K562 (cell line): ENCODE data around the gene NUPR1. TPM values are rescaled to one million over a fixed set of nuclear protein-coding genes. Genes with fewer than 3 reads are reported as not detected.
A peak's percentile ranks its signal among the peaks of the same experiment; 100 is the strongest.

Source experiments
- C11orf30 ChIP-seq: fragments of 450-650 bp; IDR thresholded peaks from 2 replicates; pipeline ENCODE4 v1.6.1; 2016; ENCODE audit warnings: low read depth, mild to moderate bottlenecking
- CBX3 ChIP-seq, 2 experiments: IDR thresholded peaks; 1 replicate in 1 of 2; 2 replicates in 1 of 2; pipeline ENCODE4 v1.6.1; 2012; ENCODE audit warnings: inconsistent platforms in 2 of 2, low read length in 2 of 2, borderline replicate concordance in 1 of 2, control low read depth in 1 of 2
- CEBPB ChIP-seq: fragments of 450-650 bp; IDR thresholded peaks from 2 replicates; pipeline ENCODE4 v1.6.1; 2016; ENCODE audit warnings: missing genetic modification characterization, missing compliant biosample characterization
- COPS2 ChIP-seq: fragments of 450-650 bp; conservative IDR thresholded peaks from 2 replicates; pipeline ENCODE4 v1.6.1; 2016; ENCODE audit warnings: mild to moderate bottlenecking, moderate library complexity
- DNMT1 ChIP-seq: fragments of 450-650 bp; IDR thresholded peaks from 2 replicates; pipeline ENCODE4 v1.6.1; 2016; ENCODE audit warnings: antibody characterized with exemption, mild to moderate bottlenecking
- ESRRB ChIP-seq: fragments of 250-450 bp; sonication (Bioruptor Pico); IDR thresholded peaks from 2 replicates; pipeline ENCODE4 v1.5.0; 2020; ENCODE audit warnings: mild to moderate bottlenecking, moderate library complexity, borderline replicate concordance
- ETV1 ChIP-seq: fragments of 450-650 bp; conservative IDR thresholded peaks from 2 replicates; pipeline ENCODE4 v1.6.1; 2016; ENCODE audit warnings: missing genetic modification characterization, control low read depth, low read depth, missing compliant biosample characterization
- MAFK ChIP-seq: IDR thresholded peaks from 2 replicates; pipeline ENCODE4 v1.6.1; 2011; ENCODE audit warnings: low read length, improper control_type of control experiment
- NR1H2 ChIP-seq: sonication (generic); formaldehyde crosslinking; IDR thresholded peaks from 2 replicates; pipeline ENCODE4 v1.4.0; 2020; ENCODE audit warnings: mild to moderate bottlenecking, missing genetic modification reagents
- NR2C2 ChIP-seq, 2 experiments: fragments of 200-800 bp in 1 of 2; sonication (Bioruptor generic) in 1 of 2; sonication (generic) in 1 of 2; formaldehyde crosslinking in 1 of 2; IDR thresholded peaks; 2 replicates each; pipeline versions ENCODE4 v1.6.1 to v1.8.0; 2016 to 2022; ENCODE audit warnings: mild to moderate bottlenecking in 1 of 2, missing compliant biosample characterization in 1 of 2, missing genetic modification characterization in 1 of 2, missing genetic modification reagents in 1 of 2
- NRF1 ChIP-seq, 2 experiments: fragments of 450-650 bp; IDR thresholded peaks in 1 of 2; conservative IDR thresholded peaks in 1 of 2; 2 replicates each; pipeline ENCODE4 v1.6.1; 2014; ENCODE audit warnings: mild to moderate bottlenecking in 2 of 2
- PHB2 ChIP-seq: fragments of 450-650 bp; IDR thresholded peaks from 2 replicates; pipeline ENCODE4 v1.6.1; 2017; ENCODE audit warnings: low read depth
- PHF20 ChIP-seq: fragments of 450-650 bp; IDR thresholded peaks from 2 replicates; pipeline ENCODE4 v1.6.1; 2018; ENCODE audit not compliant: partially characterized antibody
- POLR2AphosphoS5 ChIP-seq: IDR thresholded peaks from 2 replicates; pipeline ENCODE4 v1.6.1; 2011; ENCODE audit warnings: mild to moderate bottlenecking, low read depth, low read length, moderate library complexity; ENCODE audit not compliant: control insufficient read depth, insufficient read depth
- POLR3G ChIP-seq: IDR thresholded peaks from 2 replicates; pipeline ENCODE4 v1.6.1; 2011; ENCODE audit not compliant: insufficient read length, insufficient replicate concordance; ENCODE audit errors: extremely low read depth
- RFX1 ChIP-seq: fragments of 450-650 bp; IDR thresholded peaks from 2 replicates; pipeline ENCODE4 v1.6.1; 2016; ENCODE audit warnings: mild to moderate bottlenecking, moderate library complexity
- SMAD3 ChIP-seq: fragments of 450-650 bp; formaldehyde crosslinking; conservative IDR thresholded peaks from 2 replicates; pipeline ENCODE4 v1.4.0; 2020; ENCODE audit warnings: mild to moderate bottlenecking
- SRSF9 ChIP-seq: fragments of 200-400 bp; formaldehyde crosslinking; IDR thresholded peaks from 2 replicates; pipeline ENCODE4 v1.6.1; 2017; ENCODE audit warnings: low read depth, low read length, borderline replicate concordance
- THRAP3 ChIP-seq: fragments of 450-650 bp; IDR thresholded peaks from 2 replicates; pipeline ENCODE4 v1.6.1; 2016; ENCODE audit warnings: mild to moderate bottlenecking, inconsistent platforms, borderline replicate concordance
- ZKSCAN3 ChIP-seq: fragments of 250-450 bp; sonication (Bioruptor Pico); IDR thresholded peaks from 2 replicates; pipeline ENCODE4 v1.4.0; 2020
- ZNF184 ChIP-seq: sonication (generic); formaldehyde crosslinking; IDR thresholded peaks from 2 replicates; pipeline ENCODE4 v1.5.0; 2020; ENCODE audit warnings: missing genetic modification reagents
- ZNF197 ChIP-seq: fragments of 200-800 bp; sonication (Bioruptor generic); IDR thresholded peaks from 2 replicates; pipeline ENCODE4 v1.6.1; 2016; ENCODE audit warnings: low read depth, missing genetic modification characterization, missing compliant biosample characterization
- ZNF41 ChIP-seq: fragments of 250-450 bp; sonication (Bioruptor Pico); conservative IDR thresholded peaks from 2 replicates; pipeline ENCODE4 v1.4.0; 2020; ENCODE audit warnings: mild to moderate bottlenecking
- ZNF589 ChIP-seq: fragments of 200-800 bp; sonication (Bioruptor generic); IDR thresholded peaks from 2 replicates; pipeline ENCODE4 v1.6.1; 2016; ENCODE audit warnings: low read depth, missing genetic modification characterization, missing compliant biosample characterization
- polyA plus RNA-seq, 8 experiments: library from polyadenylated mRNA; depleted of rRNA in 4 of 8; stranded (reverse) in 5 of 8; unstranded in 3 of 8; fragments of >200 nt; fragmentation: Nextera tagmentation in 2 of 8; fragmentation: Illumina TruSeq in 1 of 8; extraction: Ambion mirVana in 2 of 8; extraction: Trizol in 1 of 8; gene quantifications; 2 replicates each; pipeline versions ENCODE4 v1.2.1 to v1.2.3, GENCODE V29; 2011 to 2014; ENCODE audit warnings: inconsistent platforms in 1 of 8, missing spikeins in 1 of 8
- total RNA-seq, 7 experiments: library from RNA; depleted of rRNA in 6 of 7; stranded (reverse); fragments of >200 nt in 6 of 7; fragmentation: Illumina TruSeq in 2 of 7; extraction: Trizol in 2 of 7; gene quantifications; 2 replicates each; pipeline versions ENCODE4 v1.2.1 to v1.2.3, GENCODE V29; 2011 to 2021; ENCODE audit warnings: low replicate concordance in 1 of 7
- TF ChIP-seq, protein P1 (sequence below): sonication (generic); formaldehyde crosslinking; IDR thresholded peaks from 2 replicates; pipeline ENCODE4 v1.8.0; 2022; ENCODE audit warnings: mild to moderate bottlenecking, missing genetic modification reagents, borderline replicate concordance
- TF ChIP-seq, protein P2 (sequence below): sonication (generic); formaldehyde crosslinking; IDR thresholded peaks from 2 replicates; pipeline ENCODE4 v1.8.1; 2022; ENCODE audit warnings: missing genetic modification reagents
- TF ChIP-seq, protein P3 (sequence below): fragments of 250-450 bp; sonication (Bioruptor Pico); IDR thresholded peaks from 2 replicates; pipeline ENCODE4 v1.8.0; 2021; ENCODE audit warnings: moderate library complexity, mild to moderate bottlenecking, inconsistent platforms

Gene NUPR1
- total and polyA plus RNA-seq, 9 of the 15 experiments (the other 6 are each of a cell fraction or from before 2014, with no cell fraction given), result 0.07 to 1.5 (median 0.27) TPM

DNA sequence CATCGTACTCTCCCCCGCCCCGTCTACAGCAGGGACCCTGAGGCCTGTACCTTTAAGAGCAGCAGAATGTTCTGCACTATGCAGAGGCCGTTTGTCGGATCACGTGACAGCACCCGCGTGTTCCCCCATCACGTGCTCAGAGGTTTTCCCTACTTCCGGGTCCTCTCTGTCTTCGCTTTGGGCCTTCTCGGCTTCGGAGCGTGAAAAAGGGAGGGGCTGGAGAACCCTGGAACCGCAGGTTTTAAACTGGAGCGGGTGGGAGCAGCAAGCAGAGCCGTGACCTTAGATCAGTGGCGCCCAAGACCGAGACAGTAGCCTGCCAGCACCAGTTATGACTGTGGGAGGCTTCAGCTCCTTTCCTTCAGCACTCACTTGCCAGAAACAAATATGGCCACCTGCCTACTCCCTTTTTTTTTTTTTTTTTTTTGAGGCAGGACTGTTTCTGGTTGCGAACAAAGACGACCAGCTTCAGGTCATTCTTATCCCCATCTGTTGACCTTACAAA, 46.8 kb downstream of the NUPR1 start, which contains the start of gene CLN3 (continued):
- no peak for TF ChIP-seq NR2C2 (CRISPR knock-in tag; IDR thresholded peaks at IDR 0.05)
- TF ChIP-seq NR2C2 (tag; IDR thresholded peaks at IDR 0.05), result peak; percentile 92
- TF ChIP-seq CBX3 (IDR thresholded peaks at IDR 0.05; ENCODE audit: borderline replicate concordance in 1 of 2, low read length in 2 of 2), result 0 out of 3 replicates have a peak, but pooled peaks of 1 of the 2 experiments have one; percentile 52
- TF ChIP-seq SMAD3 (CRISPR knock-in tag), result no peak
- TF ChIP-seq, protein P1, sequence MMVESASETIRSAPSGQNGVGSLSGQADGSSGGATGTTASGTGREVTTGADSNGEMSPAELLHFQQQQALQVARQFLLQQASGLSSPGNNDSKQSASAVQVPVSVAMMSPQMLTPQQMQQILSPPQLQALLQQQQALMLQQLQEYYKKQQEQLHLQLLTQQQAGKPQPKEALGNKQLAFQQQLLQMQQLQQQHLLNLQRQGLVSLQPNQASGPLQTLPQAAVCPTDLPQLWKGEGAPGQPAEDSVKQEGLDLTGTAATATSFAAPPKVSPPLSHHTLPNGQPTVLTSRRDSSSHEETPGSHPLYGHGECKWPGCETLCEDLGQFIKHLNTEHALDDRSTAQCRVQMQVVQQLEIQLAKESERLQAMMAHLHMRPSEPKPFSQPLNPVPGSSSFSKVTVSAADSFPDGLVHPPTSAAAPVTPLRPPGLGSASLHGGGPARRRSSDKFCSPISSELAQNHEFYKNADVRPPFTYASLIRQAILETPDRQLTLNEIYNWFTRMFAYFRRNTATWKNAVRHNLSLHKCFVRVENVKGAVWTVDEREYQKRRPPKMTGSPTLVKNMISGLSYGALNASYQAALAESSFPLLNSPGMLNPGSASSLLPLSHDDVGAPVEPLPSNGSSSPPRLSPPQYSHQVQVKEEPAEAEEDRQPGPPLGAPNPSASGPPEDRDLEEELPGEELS, result no peak
- TF ChIP-seq RFX1, result no peak
- no peak for TF ChIP-seq CEBPB
- no peak for TF ChIP-seq ZNF197 (CRISPR knock-in tag)
- TF ChIP-seq, protein P2, sequence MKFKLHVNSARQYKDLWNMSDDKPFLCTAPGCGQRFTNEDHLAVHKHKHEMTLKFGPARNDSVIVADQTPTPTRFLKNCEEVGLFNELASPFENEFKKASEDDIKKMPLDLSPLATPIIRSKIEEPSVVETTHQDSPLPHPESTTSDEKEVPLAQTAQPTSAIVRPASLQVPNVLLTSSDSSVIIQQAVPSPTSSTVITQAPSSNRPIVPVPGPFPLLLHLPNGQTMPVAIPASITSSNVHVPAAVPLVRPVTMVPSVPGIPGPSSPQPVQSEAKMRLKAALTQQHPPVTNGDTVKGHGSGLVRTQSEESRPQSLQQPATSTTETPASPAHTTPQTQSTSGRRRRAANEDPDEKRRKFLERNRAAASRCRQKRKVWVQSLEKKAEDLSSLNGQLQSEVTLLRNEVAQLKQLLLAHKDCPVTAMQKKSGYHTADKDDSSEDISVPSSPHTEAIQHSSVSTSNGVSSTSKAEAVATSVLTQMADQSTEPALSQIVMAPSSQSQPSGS (CRISPR knock-in tag), result no peak
- TF ChIP-seq THRAP3, result no peak
- no peak for TF ChIP-seq ZKSCAN3
- no peak for TF ChIP-seq ESRRB
- no peak; the same call in 1 of the 2 replicates for TF ChIP-seq NR1H2 (CRISPR knock-in tag)
- no peak for TF ChIP-seq POLR2AphosphoS5
- no peak for TF ChIP-seq ZNF41
- no peak for TF ChIP-seq MAFK
- TF ChIP-seq ETV1 (tag), result peak; percentile 79
- TF ChIP-seq POLR3G, result no peak
- no peak for TF ChIP-seq COPS2
- TF ChIP-seq, protein P3, sequence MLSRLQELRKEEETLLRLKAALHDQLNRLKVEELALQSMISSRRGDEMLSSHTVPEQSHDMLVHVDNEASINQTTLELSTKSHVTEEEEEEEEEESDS, result no peak
- no peak for TF ChIP-seq DNMT1
- TF ChIP-seq PHB2, result no peak
- TF ChIP-seq PHF20, result peak; percentile 95
- no peak for TF ChIP-seq SRSF9
- TF ChIP-seq ZNF184 (CRISPR knock-in tag), result no peak
- TF ChIP-seq C11orf30, result peak; percentile 90
- TF ChIP-seq ZNF589, result peak; percentile 62; the same call in 1 of the 2 replicates
- TF ChIP-seq NRF1 (conservative IDR thresholded peaks at IDR 0.05 in 1 of 2, IDR thresholded peaks at IDR 0.05 in 1 of 2), result no peak
